Stomach (tissue), 9 donors: ENCODE results near the gene THOP1. TPM values are rescaled to one million over a fixed set of nuclear protein-coding genes. Genes with fewer than 3 reads are reported as not detected.

Experiments used
- DNase-seq, 2 donors: peaks; one replicate each; pipeline versions ENCODE4 v3.0.0 to v3.0.0-alpha.2; 2013 to 2019
- H3K27ac ChIP-seq, 5 donors: fragments of 200-600 bp in 4 of 5; sonication (generic) in 4 of 5; one replicate each; pipeline ENCODE4 v1.5.1; 2013 to 2019; ENCODE audit warnings: mild to moderate bottlenecking in 1 of 5, moderate library complexity in 1 of 5
- H3K27me3 ChIP-seq, 3 donors: fragments of 200-600 bp; sonication (generic); one replicate each; pipeline ENCODE4 v1.5.1; 2017 to 2019; ENCODE audit warnings: mixed run types in 1 of 3
- H3K36me3 ChIP-seq, 4 donors: fragments of 200-600 bp; sonication (generic); 1 replicate in 3 of 4; 2 replicates in 1 of 4; pipeline ENCODE4 v1.5.1; 2016 to 2019
- H3K4me1 ChIP-seq, 4 donors: fragments of 200-600 bp; sonication (generic); one replicate each; pipeline ENCODE4 v1.5.1; 2016 to 2019
- H3K4me3 ChIP-seq, 4 donors: fragments of 200-600 bp; sonication (generic) in 3 of 4; one replicate each; pipeline ENCODE4 v1.5.1; 2016 to 2019; ENCODE audit warnings: mild to moderate bottlenecking in 1 of 4
- H3K9me3 ChIP-seq, 4 donors: fragments of 200-600 bp; sonication (generic); one replicate each; pipeline ENCODE4 v1.5.1; 2016 to 2019
- CTCF ChIP-seq, 7 experiments: fragments of 450-650 bp in 4 of 7; fragments of 200-600 bp in 3 of 7; sonication (generic) in 3 of 7; IDR thresholded peaks; one replicate each; pipeline ENCODE4 v1.5.1; 2016 to 2019; ENCODE audit warnings: antibody characterized with exemption in 7 of 7, control low read depth in 2 of 7, mild to moderate bottlenecking in 1 of 7
- EP300 ChIP-seq: sonication (generic); formaldehyde crosslinking; IDR thresholded peaks from one replicate; pipeline ENCODE4 v1.6.1; 2017; ENCODE audit warnings: antibody characterized with exemption
- POLR2A ChIP-seq, 4 donors: fragments of 450-650 bp; IDR thresholded peaks; one replicate each; pipeline ENCODE4 v1.6.1; 2016; ENCODE audit warnings: antibody characterized with exemption in 4 of 4, control low read depth in 2 of 4, mild to moderate bottlenecking in 1 of 4, moderate library complexity in 1 of 4
- POLR2AphosphoS5 ChIP-seq, 3 donors: sonication (generic); formaldehyde crosslinking; IDR thresholded peaks; one replicate each; pipeline ENCODE4 v1.6.1; 2016; ENCODE audit warnings: antibody characterized with exemption in 3 of 3
- WGBS, 5 donors: extraction: QIAGEN DNeasy Blood & Tissue Kit in 3 of 5; methylation state at CpG; one replicate each; pipeline versions ENCODE4 v1.1.5 to v1.1.7; 2013 to 2018; 5-methylcytosine and 5-hydroxymethylcytosine counted together
- intact Hi-C: fragments of 100-400 bp; cut with DNase I; formaldehyde crosslinking; loops from one replicate; pipeline ENCODE4 v1.15.1; 2023; ENCODE audit warnings: low total_unique reads
- polyA plus RNA-seq, 3 donors: library from polyadenylated mRNA; stranded (reverse); fragments of 200-250 nt; gene quantifications; one replicate each; pipeline ENCODE4 v1.2.3, GENCODE V29; 2013
- total RNA-seq, 5 donors: library from RNA; depleted of rRNA; stranded (reverse); fragments of >200 nt; gene quantifications; one replicate each; pipeline versions ENCODE4 v1.1.0 to v1.2.3, GENCODE V29; 2014 to 2016
- donor health status: healthy with polysubstance abuse.
- donor health status: Bipolar disorder and iron deficiency.
- donor health status: healthy.

Gene THOP1
- total and polyA plus RNA-seq, 8 donors, result 16.1 to 244 (median 47.2) TPM

- Histone ChIP-seq H3K4me1 (peaks cover 0 to 8% (median 2%) of the 10 kb centered on the region in 4 donors), H3K4me3 (no peak overlapping the region), H3K9me3 (peaks cover 28 to 72% (median 57%) of the 10 kb centered on the region in 4 donors), H3K27ac (peak overlapping the region in 1 of 5 donors; percentile 20), H3K36me3 (peaks cover 34 to 73% (median 48%) of the 10 kb centered on the region in 4 donors), H3K27me3 (no peaks in the 10 kb centered on the region)
- TF ChIP-seq EP300, result no peak
- TF ChIP-seq POLR2AphosphoS5 (IDR thresholded peaks at IDR 0.05), result peak in 2 of 3 donors; percentile 33 to 55
- TF ChIP-seq POLR2A (IDR thresholded peaks at IDR 0.05), result no peak
- no peak for TF ChIP-seq CTCF (IDR thresholded peaks at IDR 0.05)
- DNase-seq, result no peak
- intact Hi-C loops, result no loop called here
- WGBS, 5 donors, result 60 to 82% (median 78%) methylated on average over 4 of the region's 4 CpGs
Measured at GRCh38 chr19:2848616-2849015, 63.3 kb downstream of the THOP1 start.

- Histone ChIP-seq H3K27me3 (no peaks in the 10 kb centered on the region), H3K27ac (no peak overlapping the region), H3K9me3 (peaks cover 45 to 90% (median 72%) of the 10 kb centered on the region in 4 donors), H3K36me3 (peaks cover 34 to 82% (median 60%) of the 10 kb centered on the region in 4 donors), H3K4me3 (no peak overlapping the region), H3K4me1 (peaks cover 0 to 8% (median 0%) of the 10 kb centered on the region in 4 donors)
- 80 to 94% (median 89%) methylated on average over 3 of the region's 3 CpGs for WGBS, 5 donors
- DNase-seq, result no peak
- intact Hi-C loops, result no loop called here
- TF ChIP-seq POLR2A (IDR thresholded peaks at IDR 0.05), result no peak
- TF ChIP-seq CTCF (IDR thresholded peaks at IDR 0.05), result no peak
- no peak for TF ChIP-seq POLR2AphosphoS5 (IDR thresholded peaks at IDR 0.05)
- no peak for TF ChIP-seq EP300
Measured at GRCh38 chr19:2850256-2850925, 65.1 kb downstream of the THOP1 start.

GRCh38 chr19:2852598-2852997, 67.3 kb downstream of the THOP1 start:
- WGBS, 5 donors, result 96 to 99% (median 98%) methylated on average over 10 of the region's 10 CpGs
- no peak for DNase-seq
- intact Hi-C loops, result no loop called here
- Histone ChIP-seq H3K27me3 (no peaks in the 10 kb centered on the region), H3K36me3 (peaks cover 34 to 83% (median 52%) of the 10 kb centered on the region in 4 donors), H3K9me3 (peaks cover 53 to 100% (median 87%) of the 10 kb centered on the region in 4 donors), H3K27ac (no peak overlapping the region), H3K4me3 (no peak overlapping the region), H3K4me1 (peaks cover 0 to 8% (median 0%) of the 10 kb centered on the region in 4 donors)
- TF ChIP-seq EP300 (no peak), POLR2AphosphoS5 (IDR thresholded peaks at IDR 0.05) (no peak), CTCF (IDR thresholded peaks at IDR 0.05) (no peak), POLR2A (IDR thresholded peaks at IDR 0.05) (no peak)

GRCh38 chr19:2853015-2853606, 67.8 kb downstream of the THOP1 start:
- intact Hi-C loops, result no loop called here
- H3K4me1 ChIP-seq, result peaks cover 0 to 8% (median 0%) of the 10 kb centered on the region in 4 donors

More at GRCh38 chr19:2853015-2853606, 67.8 kb downstream of the THOP1 start:
- peaks cover 55 to 100% (median 89%) of the 10 kb centered on the region in 4 donors for H3K9me3 ChIP-seq
- no peaks in the 10 kb centered on the region for H3K27me3 ChIP-seq
- 94 to 98% (median 96%) methylated on average over 11 of the region's 11 CpGs for WGBS, 5 donors
- H3K27ac ChIP-seq, result no peak overlapping the region
- TF ChIP-seq CTCF (IDR thresholded peaks at IDR 0.05) (no peak), POLR2AphosphoS5 (IDR thresholded peaks at IDR 0.05) (no peak), POLR2A (IDR thresholded peaks at IDR 0.05) (no peak), EP300 (no peak)
- no peak overlapping the region for H3K4me3 ChIP-seq
- peaks cover 34 to 84% (median 55%) of the 10 kb centered on the region in 4 donors for H3K36me3 ChIP-seq
- DNase-seq, result no peak
